Stimulated activated naive CD8-positive, alpha-beta T cell treated with anti-CD3 and anti-CD28 coated beads, Interleukin-15, Interleukin-2, amounts not matched to agents 100 ng/mL and 50 ng/mL, for 24 hours (primary cell): Measurements from ENCODE around the gene GRPEL2.

Experiments
- H3K27ac Mint-ChIP-seq: one replicate; pipeline ENCODE4 v1.8.0; 2021; ENCODE audit warnings: mild to moderate bottlenecking, mixed read lengths
- H3K27me3 Mint-ChIP-seq: one replicate; pipeline ENCODE4 v1.8.0; 2021; ENCODE audit warnings: mixed read lengths
- H3K36me3 Mint-ChIP-seq: one replicate; pipeline ENCODE4 v1.8.0; 2021; ENCODE audit warnings: low read depth, mixed read lengths
- H3K4me1 Mint-ChIP-seq: one replicate; pipeline ENCODE4 v1.8.0; 2021; ENCODE audit warnings: low read depth, mixed read lengths
- H3K4me3 Mint-ChIP-seq: one replicate; pipeline ENCODE4 v1.8.0; 2021; ENCODE audit warnings: mild to moderate bottlenecking, mixed read lengths
- H3K9me3 Mint-ChIP-seq: one replicate; pipeline ENCODE4 v1.8.0; 2021; ENCODE audit warnings: mixed read lengths

The GRPEL2 gene

DNA sequence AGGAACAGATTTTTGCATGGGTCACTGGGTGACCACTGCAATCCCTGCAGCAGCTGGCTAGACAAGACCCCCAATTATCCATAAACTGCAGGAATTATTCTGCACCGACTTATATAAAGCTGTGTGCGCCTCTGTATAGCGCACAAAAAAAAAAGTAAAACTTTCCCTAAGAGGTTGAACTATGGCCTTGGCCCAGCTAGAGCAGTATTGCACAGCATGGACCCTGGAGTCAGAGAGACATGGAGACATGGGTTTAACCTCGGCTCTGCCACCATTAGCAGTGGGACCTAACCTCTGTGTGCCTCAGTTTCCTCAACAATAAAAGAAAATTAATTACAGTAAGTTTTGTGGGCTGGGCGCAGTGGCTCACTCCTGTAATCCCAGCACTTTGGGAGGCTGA lies 17.1 kb upstream of the GRPEL2 start:
- H3K36me3 Mint-ChIP-seq = no peaks in the 10 kb centered on the region
- no peaks in the 10 kb centered on the region for H3K4me1 Mint-ChIP-seq
- no peak overlapping the region for H3K27ac Mint-ChIP-seq
- H3K4me3 Mint-ChIP-seq = no peak overlapping the region
- peaks cover 7% of the 10 kb centered on the region for H3K9me3 Mint-ChIP-seq
- no peaks in the 10 kb centered on the region for H3K27me3 Mint-ChIP-seq

DNA sequence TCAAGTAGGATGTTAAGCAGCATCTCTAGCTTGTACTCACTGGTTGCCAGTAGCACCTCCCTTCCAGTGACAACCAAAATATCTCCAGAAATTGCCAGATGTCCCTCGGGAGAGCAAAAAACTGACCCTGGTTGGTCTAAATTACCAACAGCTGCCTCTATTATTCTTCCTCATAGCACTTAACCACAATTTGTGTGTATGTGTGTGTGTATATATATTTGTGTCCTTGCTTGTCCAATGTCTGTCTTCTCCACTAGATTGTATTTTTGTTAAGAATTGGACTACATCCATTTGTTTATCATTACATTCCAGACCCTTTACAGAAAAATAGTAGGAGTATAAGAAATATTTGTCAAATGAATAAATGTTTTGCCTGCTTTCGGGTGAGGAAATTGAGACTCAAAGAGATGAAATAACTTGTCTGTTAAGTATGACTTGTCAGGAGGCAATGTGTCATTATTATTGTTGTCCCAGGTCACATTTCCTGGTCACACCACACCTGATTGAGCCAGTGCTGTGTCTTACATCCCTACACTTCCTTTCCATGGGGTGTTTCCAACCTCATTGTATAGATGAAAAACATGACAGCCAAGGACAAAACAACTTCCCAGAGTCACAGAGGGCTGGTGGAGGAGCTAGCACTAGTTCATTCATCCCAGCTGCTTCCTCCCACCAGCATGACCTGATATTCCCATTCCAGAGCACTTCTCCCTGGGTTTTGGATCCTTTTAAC lies 11.4 kb upstream of the GRPEL2 start:
- H3K4me1 Mint-ChIP-seq = no peaks in the 10 kb centered on the region
- H3K9me3 Mint-ChIP-seq = no peaks in the 10 kb centered on the region
- H3K36me3 Mint-ChIP-seq = no peaks in the 10 kb centered on the region
- no peak overlapping the region for H3K4me3 Mint-ChIP-seq
- H3K27ac Mint-ChIP-seq = no peak overlapping the region
- no peaks in the 10 kb centered on the region for H3K27me3 Mint-ChIP-seq

DNA sequence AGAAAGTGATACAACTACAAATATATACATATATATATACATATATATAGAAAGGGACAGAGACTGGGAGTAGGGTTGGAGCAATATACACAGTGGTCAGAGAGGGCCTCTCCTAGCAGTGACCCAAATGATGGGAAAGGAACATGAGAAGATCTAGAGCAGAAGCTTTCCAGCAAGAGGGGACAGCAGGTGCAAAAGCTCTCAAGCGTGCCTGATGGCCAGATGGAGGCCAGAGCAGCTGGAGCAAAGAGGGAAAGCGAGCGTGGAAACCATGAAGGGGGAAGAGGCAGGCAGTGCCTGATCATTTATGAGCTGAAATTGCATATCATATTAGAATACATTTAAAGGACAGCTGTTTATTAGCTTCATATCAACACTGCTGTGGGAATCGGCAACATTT lies 7.6 kb upstream of the GRPEL2 start:
- H3K4me1 Mint-ChIP-seq = no peaks in the 10 kb centered on the region
- H3K9me3 Mint-ChIP-seq = no peaks in the 10 kb centered on the region
- H3K4me3 Mint-ChIP-seq = no peak overlapping the region
- peak overlapping the region; percentile 56 for H3K27ac Mint-ChIP-seq
- no peaks in the 10 kb centered on the region for H3K27me3 Mint-ChIP-seq
- H3K36me3 Mint-ChIP-seq = no peaks in the 10 kb centered on the region

DNA sequence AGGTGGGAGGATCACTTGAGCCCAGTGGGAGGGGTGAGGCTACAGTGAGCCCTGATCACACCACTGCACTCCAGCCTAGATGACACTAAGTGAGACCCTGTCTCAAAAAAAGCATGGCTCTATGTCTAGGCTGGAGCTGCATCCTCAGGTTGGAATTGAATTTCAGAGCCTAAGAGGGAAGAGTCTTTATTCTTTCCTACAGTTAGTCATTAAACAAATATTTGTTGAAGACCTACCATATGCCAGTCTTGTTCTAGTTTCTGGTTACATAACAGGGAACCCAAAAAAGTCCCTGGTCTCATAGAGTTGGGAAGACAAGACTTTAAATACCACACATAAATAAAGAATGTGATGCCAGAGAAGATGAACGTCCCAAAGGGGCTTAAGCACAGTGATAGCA lies 6.9 kb upstream of the GRPEL2 start:
- Mint-ChIP-seq H3K36me3 (no peaks in the 10 kb centered on the region), H3K4me1 (peaks cover 2% of the 10 kb centered on the region), H3K27ac (no peak overlapping the region), H3K27me3 (no peaks in the 10 kb centered on the region), H3K4me3 (no peak overlapping the region), H3K9me3 (no peaks in the 10 kb centered on the region)

DNA sequence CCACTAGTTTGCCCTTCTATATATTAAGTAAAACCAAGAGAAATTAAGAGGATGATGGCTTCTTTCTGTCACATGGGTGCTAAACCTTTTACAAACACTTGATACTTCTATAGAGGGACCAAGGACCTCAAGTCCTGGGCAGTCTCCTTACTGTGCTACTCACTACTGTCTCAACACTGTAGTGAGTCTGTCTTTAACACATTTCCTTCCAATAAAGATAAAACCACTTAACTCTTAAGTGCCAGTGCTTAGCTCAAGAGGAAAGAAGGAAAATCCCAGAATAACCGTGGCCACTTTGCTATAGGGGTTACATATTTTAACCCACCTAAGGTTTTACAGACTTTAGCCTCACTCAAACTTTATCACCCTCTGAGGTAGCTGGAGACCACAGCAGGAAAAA lies 4.4 kb upstream of the GRPEL2 start:
- Mint-ChIP-seq H3K4me1 (peaks cover 21% of the 10 kb centered on the region), H3K9me3 (no peaks in the 10 kb centered on the region), H3K36me3 (peaks cover 10% of the 10 kb centered on the region), H3K27me3 (no peaks in the 10 kb centered on the region), H3K27ac (no peak overlapping the region), H3K4me3 (no peak overlapping the region)

DNA sequence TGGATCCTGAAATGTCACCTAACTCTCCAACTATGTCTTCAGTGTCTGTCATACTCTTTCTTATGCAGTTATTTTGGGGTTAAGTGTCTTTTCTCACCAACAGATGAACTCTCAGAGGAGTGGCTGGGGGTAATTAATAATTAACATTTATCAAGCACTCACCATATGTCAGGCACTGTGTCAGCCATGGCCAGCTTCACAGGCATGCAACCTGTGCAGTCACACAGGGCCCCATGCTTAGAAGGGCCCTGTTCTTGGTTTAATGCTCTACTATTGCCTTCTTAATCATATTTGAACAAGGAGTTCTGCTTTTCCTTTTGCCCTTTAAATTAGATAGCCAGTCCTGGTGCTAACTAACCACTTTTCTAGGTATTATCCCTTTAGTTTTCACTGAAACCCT lies 3.4 kb upstream of the GRPEL2 start:
- Mint-ChIP-seq H3K36me3 (peaks cover 17% of the 10 kb centered on the region), H3K27ac (no peak overlapping the region), H3K4me3 (no peak overlapping the region), H3K9me3 (no peaks in the 10 kb centered on the region), H3K27me3 (no peaks in the 10 kb centered on the region), H3K4me1 (peaks cover 23% of the 10 kb centered on the region)

DNA sequence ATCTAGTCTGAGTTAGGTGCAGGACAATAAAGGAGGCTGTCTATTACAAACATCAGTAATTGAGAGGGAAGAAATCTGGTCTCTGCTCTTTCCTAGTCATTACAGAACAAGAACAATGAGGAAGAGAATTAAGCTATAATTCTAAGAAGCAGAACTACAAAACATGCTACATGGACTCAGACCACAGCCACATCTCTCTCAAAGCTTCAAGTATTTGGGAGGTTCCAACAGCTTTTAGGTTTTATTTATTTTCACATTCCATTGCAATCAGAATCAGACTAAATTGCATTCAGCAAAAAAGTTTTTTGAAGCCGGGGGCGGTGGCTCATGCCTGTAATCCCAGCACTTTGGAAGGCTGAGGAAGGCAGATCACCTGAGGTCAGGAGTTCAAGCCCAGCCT lies 1.1 kb upstream of the GRPEL2 start:
- H3K9me3 Mint-ChIP-seq = no peaks in the 10 kb centered on the region
- H3K27ac Mint-ChIP-seq = peak overlapping the region; percentile 50
- no peaks in the 10 kb centered on the region for H3K27me3 Mint-ChIP-seq
- H3K4me1 Mint-ChIP-seq = peaks cover 44% of the 10 kb centered on the region
- peaks cover 40% of the 10 kb centered on the region for H3K36me3 Mint-ChIP-seq
- H3K4me3 Mint-ChIP-seq = peak overlapping the region; percentile 97

DNA sequence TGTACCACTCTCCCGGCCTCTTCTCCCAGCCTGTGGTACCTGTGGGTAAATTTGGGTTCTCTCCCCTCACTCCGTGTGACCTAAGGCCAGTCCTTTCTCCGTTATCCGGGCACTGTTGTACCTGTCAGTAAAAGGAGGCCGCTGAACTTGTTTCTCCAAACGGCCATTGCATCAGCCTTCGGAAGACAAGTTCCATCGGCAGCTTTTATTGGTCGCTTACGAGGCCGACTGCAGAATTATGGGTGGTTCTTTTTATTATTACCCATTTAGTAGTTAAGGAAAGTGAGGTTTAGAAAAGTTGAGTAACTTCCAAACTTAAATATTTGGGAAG lies 558 bp downstream of the GRPEL2 start:
- H3K4me3 Mint-ChIP-seq = peak overlapping the region; percentile 97
- peaks cover 57% of the 10 kb centered on the region for H3K36me3 Mint-ChIP-seq
- peaks cover 61% of the 10 kb centered on the region for H3K4me1 Mint-ChIP-seq
- peak overlapping the region; percentile 98 for H3K27ac Mint-ChIP-seq
- no peaks in the 10 kb centered on the region for H3K27me3 Mint-ChIP-seq
- no peaks in the 10 kb centered on the region for H3K9me3 Mint-ChIP-seq

DNA sequence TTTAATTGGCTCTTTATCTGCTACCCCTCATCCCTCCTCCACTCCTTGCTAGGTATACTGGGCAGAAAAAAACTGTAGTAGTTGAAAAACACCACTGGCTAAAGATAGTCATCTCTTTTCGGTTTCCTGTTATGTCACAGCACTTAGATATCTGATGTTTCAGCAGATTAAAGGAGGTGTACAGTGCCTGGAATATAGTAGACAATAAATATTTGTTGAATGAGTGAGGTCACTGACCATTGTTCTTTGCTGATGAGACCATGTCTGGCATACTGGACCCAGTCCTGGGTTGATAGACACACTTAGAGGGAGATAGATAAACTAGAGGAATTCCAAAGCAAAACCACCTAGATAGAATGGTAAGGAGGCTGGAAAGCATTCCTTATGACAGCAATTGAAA lies 3.2 kb downstream of the GRPEL2 start:
- peaks cover 82% of the 10 kb centered on the region for H3K36me3 Mint-ChIP-seq
- peak overlapping the region; percentile 97 for H3K4me3 Mint-ChIP-seq
- peaks cover 78% of the 10 kb centered on the region for H3K4me1 Mint-ChIP-seq
- no peaks in the 10 kb centered on the region for H3K9me3 Mint-ChIP-seq
- H3K27me3 Mint-ChIP-seq = no peaks in the 10 kb centered on the region
- H3K27ac Mint-ChIP-seq = peak overlapping the region; percentile 88

DNA sequence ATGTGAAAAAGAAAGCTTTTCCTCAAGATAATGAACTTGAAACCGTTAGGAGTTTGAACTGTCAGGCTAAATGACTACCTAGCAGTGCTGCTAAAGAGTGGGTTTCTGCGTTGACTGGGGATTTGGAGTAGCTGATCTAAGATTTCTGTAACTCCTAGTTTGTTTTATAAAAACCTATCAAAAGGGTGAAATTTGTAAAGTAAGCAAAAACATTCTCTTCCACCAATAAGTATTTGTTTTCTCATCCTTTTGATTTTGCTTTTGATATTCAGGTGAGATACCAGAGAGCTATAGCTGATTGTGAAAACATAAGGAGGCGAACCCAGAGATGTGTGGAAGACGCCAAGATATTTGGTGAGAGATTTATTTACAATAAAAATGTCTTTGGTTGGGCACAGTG lies 4.1 kb downstream of the GRPEL2 start:
- Mint-ChIP-seq H3K4me1 (peaks cover 72% of the 10 kb centered on the region), H3K27me3 (no peaks in the 10 kb centered on the region)

DNA sequence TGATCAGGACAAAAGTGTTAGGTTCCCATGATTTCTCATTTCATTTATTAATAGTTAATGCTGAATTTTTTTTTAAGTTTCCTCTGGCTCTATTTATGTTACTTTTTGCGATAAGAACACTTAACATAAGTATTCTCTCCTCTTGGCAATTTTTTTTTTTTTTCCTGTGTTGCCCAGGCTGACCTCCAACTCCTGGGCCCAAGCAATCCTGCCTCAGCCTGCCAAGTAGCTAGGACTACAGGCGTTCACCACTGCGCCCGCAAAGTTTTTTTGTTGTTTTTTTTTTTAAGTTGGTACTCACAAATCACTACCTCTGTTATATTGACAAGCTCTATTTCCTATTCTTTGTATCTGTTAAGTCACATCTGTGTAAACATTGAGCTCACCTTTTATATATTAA lies 6.9 kb downstream of the GRPEL2 start:
- H3K4me3 Mint-ChIP-seq = no peak overlapping the region
- no peak overlapping the region for H3K27ac Mint-ChIP-seq
- H3K36me3 Mint-ChIP-seq = peaks cover 85% of the 10 kb centered on the region
- peaks cover 71% of the 10 kb centered on the region for H3K4me1 Mint-ChIP-seq
- no peaks in the 10 kb centered on the region for H3K9me3 Mint-ChIP-seq
- no peaks in the 10 kb centered on the region for H3K27me3 Mint-ChIP-seq

More for the DNA sequence above, 4.1 kb downstream of the GRPEL2 start:
- Mint-ChIP-seq H3K27ac (peak overlapping the region; percentile 45), H3K9me3 (no peaks in the 10 kb centered on the region), H3K4me3 (no peak overlapping the region), H3K36me3 (peaks cover 88% of the 10 kb centered on the region)

DNA sequence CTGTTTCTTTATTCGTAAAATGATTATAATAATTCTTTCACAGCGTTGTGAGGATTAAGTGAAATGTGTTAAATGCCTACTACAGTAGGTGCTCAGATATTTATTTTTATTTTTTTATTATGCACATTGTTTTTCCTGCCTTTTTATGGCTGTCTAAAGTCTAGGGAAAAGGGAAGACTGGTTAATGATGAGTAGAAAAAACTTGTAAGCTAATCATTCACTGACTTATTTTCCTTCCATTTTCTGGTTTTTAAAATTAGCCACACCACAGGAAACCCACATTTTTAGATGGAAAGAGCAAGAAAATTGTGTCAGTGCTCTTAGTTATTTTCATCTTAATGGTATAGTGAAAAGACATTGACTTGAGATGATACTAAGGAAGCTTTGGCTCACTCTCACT lies 8.6 kb downstream of the GRPEL2 start:
- peaks cover 66% of the 10 kb centered on the region for H3K4me1 Mint-ChIP-seq
- H3K36me3 Mint-ChIP-seq = peaks cover 67% of the 10 kb centered on the region
- no peak overlapping the region for H3K4me3 Mint-ChIP-seq
- no peaks in the 10 kb centered on the region for H3K9me3 Mint-ChIP-seq
- H3K27ac Mint-ChIP-seq = no peak overlapping the region
- H3K27me3 Mint-ChIP-seq = no peaks in the 10 kb centered on the region

DNA sequence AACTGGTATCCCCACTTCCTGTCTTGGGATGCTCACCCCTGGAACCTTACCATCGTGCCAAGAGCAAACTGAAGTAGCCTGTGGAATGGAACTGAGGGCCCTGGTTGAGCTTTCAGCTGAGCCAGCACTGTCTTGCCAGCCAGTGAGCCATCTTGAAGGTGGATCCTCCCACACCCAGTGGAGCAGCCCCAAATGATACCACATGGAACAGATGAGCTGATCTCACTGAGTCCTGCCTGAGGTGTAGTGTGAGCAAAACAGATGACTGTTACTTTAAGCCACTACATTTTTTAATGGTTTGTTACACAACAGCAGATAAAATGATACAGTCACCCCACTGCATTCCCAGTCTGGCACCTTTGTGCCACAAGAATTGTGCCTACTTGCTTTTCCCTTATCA lies 10.4 kb downstream of the GRPEL2 start:
- Mint-ChIP-seq H3K36me3 (peaks cover 56% of the 10 kb centered on the region), H3K4me3 (no peak overlapping the region), H3K27ac (no peak overlapping the region), H3K27me3 (no peaks in the 10 kb centered on the region), H3K9me3 (no peaks in the 10 kb centered on the region), H3K4me1 (peaks cover 68% of the 10 kb centered on the region)

DNA sequence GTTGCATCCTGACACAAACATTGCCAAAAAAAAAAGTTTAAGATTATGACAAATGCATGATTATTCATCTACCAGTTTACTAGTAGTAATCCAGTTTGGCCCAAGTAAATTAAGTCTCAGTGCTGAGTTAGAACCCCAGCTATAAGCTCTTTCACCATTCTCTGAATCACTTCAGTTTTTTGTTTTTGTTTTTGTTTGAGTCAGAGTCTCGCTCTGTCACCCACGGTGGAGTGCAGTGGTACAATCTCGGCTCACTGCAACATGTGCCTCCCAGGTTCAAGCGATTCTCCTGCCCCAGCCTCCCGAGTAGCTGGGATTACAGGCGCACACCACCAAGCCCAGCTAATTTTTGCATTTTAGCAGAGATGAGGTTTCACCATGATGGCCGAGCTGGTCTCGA lies 11.1 kb downstream of the GRPEL2 start:
- Mint-ChIP-seq H3K27ac (peak overlapping the region; percentile 13), H3K9me3 (no peaks in the 10 kb centered on the region), H3K4me1 (peaks cover 64% of the 10 kb centered on the region), H3K27me3 (no peaks in the 10 kb centered on the region), H3K36me3 (peaks cover 49% of the 10 kb centered on the region), H3K4me3 (no peak overlapping the region)

DNA sequence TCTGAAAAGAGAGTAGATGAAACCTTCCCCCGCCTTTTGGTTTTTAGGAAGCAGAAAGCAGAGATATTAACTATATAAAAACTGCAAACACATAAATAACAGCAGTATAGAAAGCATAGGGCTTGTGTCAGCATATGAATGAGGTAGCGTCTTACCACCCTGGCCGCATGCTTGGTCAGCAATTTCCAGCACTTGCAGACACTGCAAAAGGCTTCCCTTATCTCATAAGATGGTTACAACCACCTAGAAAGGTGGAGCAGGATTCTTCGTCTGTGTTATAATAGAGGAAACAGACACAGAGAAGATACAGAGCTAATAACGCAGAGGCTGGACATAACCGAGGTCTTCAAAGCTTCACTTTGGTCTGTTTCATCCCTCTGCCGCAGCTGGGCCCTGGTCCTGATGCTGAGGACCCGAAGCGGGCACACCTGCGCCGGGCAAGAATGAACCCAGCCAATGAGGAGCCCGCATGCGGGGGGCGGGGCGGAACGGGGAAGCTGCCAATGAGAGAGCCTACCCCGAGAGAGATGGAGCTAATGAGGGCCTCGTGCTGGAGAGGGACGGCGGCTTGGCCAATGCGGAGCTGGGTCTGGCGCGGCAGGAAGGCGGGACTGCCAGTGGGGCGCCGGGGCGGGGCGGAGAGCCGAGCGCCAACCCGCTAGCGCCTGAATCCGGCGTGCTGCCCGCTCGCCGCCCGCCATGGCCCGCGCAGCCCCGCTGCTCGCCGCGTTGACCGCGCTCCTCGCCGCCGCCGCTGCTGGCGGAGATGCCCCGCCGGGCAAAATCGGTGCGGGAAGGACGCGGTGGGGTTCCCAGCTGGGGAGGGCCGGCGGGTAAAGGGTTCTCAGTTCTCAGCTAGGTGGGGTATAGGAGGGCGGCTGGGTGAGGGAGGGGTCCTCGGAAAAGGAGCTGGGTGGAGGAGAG lies 12.3 kb downstream of the GRPEL2 start, which contains the start of gene PCYOX1L:
TSS of gene PCYOX1L (plus strand) at position 677 of the 924 bp plus-strand sequence. CDS start at position 700, 23 bp downstream.
- H3K9me3 Mint-ChIP-seq = no peaks in the 10 kb centered on the region
- peak within 1 kb of the TSS; percentile 88 for H3K27ac Mint-ChIP-seq
- H3K36me3 Mint-ChIP-seq = peaks cover 36% of the 10 kb centered on the region
- peaks cover 52% of the 10 kb centered on the region for H3K4me1 Mint-ChIP-seq
- peak within 1 kb of the TSS; percentile 95 for H3K4me3 Mint-ChIP-seq
- H3K27me3 Mint-ChIP-seq = no peaks in the 10 kb centered on the region
